Activated CD8-positive, alpha-beta memory T cell treated with anti-CD3 and anti-CD28 coated beads, Interleukin-2, amount 50 U/mL, for 4 hours (primary cell): Measurements from ENCODE around the gene SLX4IP.

Experiments
- DNase-seq: peaks from one replicate; pipeline ENCODE4 v3.0.0-alpha.2; 2020

The SLX4IP gene

GRCh38 chr20:10670501-10671220 lies 235.6 kb downstream of the SLX4IP start:
- DNase-seq, result no peak

GRCh38 chr20:10671221-10671918 lies 236.3 kb downstream of the SLX4IP start:
- DNase-seq, result no peak

- DNase-seq, result no peak
Observed at GRCh38 chr20:10671919-10672623, 237.0 kb downstream of the SLX4IP start.

- peak; percentile 26 for DNase-seq
Observed at GRCh38 chr20:10672624-10673127, 237.6 kb downstream of the SLX4IP start.

- DNase-seq, result no peak
Observed at GRCh38 chr20:10673176-10673841, 238.2 kb downstream of the SLX4IP start.

GRCh38 chr20:10673842-10674683 lies 239.0 kb downstream of the SLX4IP start, which contains the start of gene JAG1:
JAG1 (minus strand) TSS chr20:10673999; CDS start chr20:10673530, 469 bp downstream.
- peak; percentile 17 for DNase-seq

- no peak for DNase-seq
Observed at GRCh38 chr20:10674684-10675449, 239.8 kb downstream of the SLX4IP start.

- no peak for DNase-seq
Observed at GRCh38 chr20:10675450-10675848, 240.3 kb downstream of the SLX4IP start.

GRCh38 chr20:10676518-10676917 lies 241.4 kb downstream of the SLX4IP start:
- DNase-seq, result no peak
